K562 (cell line): ENCODE results near the gene C17orf113. TPM values are rescaled to one million over a fixed set of nuclear protein-coding genes. Genes with fewer than 3 reads are reported as not detected.

ENCODE experiments used
- BCOR ChIP-seq: fragments of 450-650 bp; IDR thresholded peaks from 2 replicates; pipeline ENCODE4 v1.6.1; 2016
- CBFA2T2 ChIP-seq: fragments of 450-650 bp; conservative IDR thresholded peaks from 2 replicates; pipeline ENCODE4 v1.6.1; 2017; ENCODE audit warnings: mild to moderate bottlenecking
- E2F6 ChIP-seq, 2 experiments: IDR thresholded peaks; 2 replicates each; pipeline ENCODE4 v1.6.1; 2011; ENCODE audit warnings: borderline replicate concordance in 1 of 2, control low read depth in 1 of 2, low read depth in 1 of 2, low read length in 1 of 2, mild to moderate bottlenecking in 1 of 2, mixed read lengths in 1 of 2, moderate library complexity in 1 of 2; ENCODE audit not compliant: insufficient read depth in 1 of 2, insufficient read length in 1 of 2, poor library complexity in 1 of 2, severe bottlenecking in 1 of 2; ENCODE audit errors: extremely low read depth in 1 of 2
- EP300 ChIP-seq: IDR thresholded peaks from 2 replicates; pipeline ENCODE4 v1.6.1; 2012; ENCODE audit warnings: low read length, improper control_type of control experiment
- HDAC1 ChIP-seq, 2 experiments: fragments of 450-650 bp; IDR thresholded peaks; 2 replicates each; pipeline ENCODE4 v1.6.1; 2016 to 2017; ENCODE audit warnings: inconsistent platforms in 1 of 2, mild to moderate bottlenecking in 1 of 2, moderate library complexity in 1 of 2
- HNRNPH1 ChIP-seq: fragments of 200-400 bp; formaldehyde crosslinking; optimal IDR thresholded peaks from 2 replicates; pipeline ENCODE3; 2017; ENCODE audit warnings: low read depth, mild to moderate bottlenecking, low read length, moderate library complexity
- MAX ChIP-seq: sonication (generic); formaldehyde crosslinking; IDR thresholded peaks from 2 replicates; pipeline ENCODE4 v1.9.0; 2022; ENCODE audit warnings: mild to moderate bottlenecking, missing genetic modification reagents
- MIER1 ChIP-seq: fragments of 450-650 bp; IDR thresholded peaks from 2 replicates; pipeline ENCODE4 v1.6.1; 2016; ENCODE audit warnings: antibody characterized with exemption, mild to moderate bottlenecking, low read depth
- POLR2H ChIP-seq: IDR thresholded peaks from 2 replicates; pipeline ENCODE4 v1.6.1; 2016; ENCODE audit warnings: missing genetic modification characterization, low read depth, mild to moderate bottlenecking, control low read depth, missing compliant biosample characterization, moderate library complexity
- REST ChIP-seq, 2 experiments: fragments of 450-650 bp; formaldehyde crosslinking in 1 of 2; IDR thresholded peaks; 2 replicates each; pipeline versions ENCODE4 v1.4.0 to v1.6.1; 2014 to 2020; ENCODE audit warnings: mild to moderate bottlenecking in 2 of 2, borderline replicate concordance in 1 of 2, low read depth in 1 of 2
- SFPQ ChIP-seq: fragments of 200-400 bp; formaldehyde crosslinking; IDR thresholded peaks from 2 replicates; pipeline ENCODE4 v1.6.1; 2017; ENCODE audit warnings: mild to moderate bottlenecking, low read depth, low read length, moderate library complexity
- SNIP1 ChIP-seq: fragments of 450-650 bp; IDR thresholded peaks from 2 replicates; pipeline ENCODE4 v1.7.1; 2017; ENCODE audit warnings: low read depth, mild to moderate bottlenecking
- SRSF7 ChIP-seq: fragments of 200-400 bp; formaldehyde crosslinking; optimal IDR thresholded peaks from 2 replicates; pipeline ENCODE3; 2017; ENCODE audit warnings: mild to moderate bottlenecking, low read depth, low read length
- ZFPM2 ChIP-seq: fragments of 250-450 bp; sonication (Bioruptor Pico); IDR thresholded peaks from 2 replicates; pipeline ENCODE4 v1.5.1; 2022; ENCODE audit warnings: mild to moderate bottlenecking
- polyA plus RNA-seq, 8 experiments: library from polyadenylated mRNA; depleted of rRNA in 4 of 8; stranded (reverse) in 5 of 8; unstranded in 3 of 8; fragments of >200 nt; fragmentation: Nextera tagmentation in 2 of 8; fragmentation: Illumina TruSeq in 1 of 8; extraction: Ambion mirVana in 2 of 8; extraction: Trizol in 1 of 8; gene quantifications; 2 replicates each; pipeline versions ENCODE4 v1.2.1 to v1.2.3, GENCODE V29; 2011 to 2014; ENCODE audit warnings: inconsistent platforms in 1 of 8, missing spikeins in 1 of 8
- total RNA-seq, 7 experiments: library from RNA; depleted of rRNA in 6 of 7; stranded (reverse); fragments of >200 nt in 6 of 7; fragmentation: Illumina TruSeq in 2 of 7; extraction: Trizol in 2 of 7; gene quantifications; 2 replicates each; pipeline versions ENCODE4 v1.2.1 to v1.2.3, GENCODE V29; 2011 to 2021; ENCODE audit warnings: low replicate concordance in 1 of 7

C17orf113 gene
- total and polyA plus RNA-seq, 9 of the 15 experiments (the other 6 are each of a cell fraction or from before 2014, with no cell fraction given): 0.10 to 1.2 (median 0.31) TPM

GRCh38 chr17:42019509-42020404, 30.6 kb downstream of the C17orf113 start, which contains the start of gene NKIRAS2 (continued):
- TF ChIP-seq REST (IDR thresholded peaks at IDR 0.05; ENCODE audit: borderline replicate concordance) (no peak), REST (CRISPR knock-in tag; IDR thresholded peaks at IDR 0.05; ENCODE audit: low read depth) (no peak), BCOR (no peak), MIER1 (no peak), SNIP1 (peak; percentile 90), E2F6 (IDR thresholded peaks at IDR 0.05; ENCODE audit: borderline replicate concordance in 1 of 2, extremely low read depth in 1 of 2, insufficient read depth in 1 of 2, insufficient read length in 1 of 2, low read depth in 1 of 2, low read length in 1 of 2, poor library complexity in 1 of 2, severe bottlenecking in 1 of 2) (no peak), HNRNPH1 (no peak), HDAC1 (IDR thresholded peaks at IDR 0.05) (no peak), EP300 (peak; percentile 52), CBFA2T2 (no peak), MAX (CRISPR knock-in tag) (peak; percentile 38; the same call in 1 of the 2 replicates), SRSF7 (no peak), POLR2H (tag) (peak; percentile 73; the same call in 1 of the 2 replicates), ZFPM2 (CRISPR knock-in tag) (no peak), SFPQ (no peak)
